MM.1S (cell line): ENCODE measurements around the gene ODAD4.

ENCODE experiments used
- EZH2 ChIP-seq: fragments of 300-600 bp; sonication (generic); optimal IDR thresholded peaks from 2 replicates; pipeline ENCODE3; 2017; ENCODE audit warnings: low read depth, mild to moderate bottlenecking, antibody characterized with exemption, low read length, mixed read lengths
- EZH2phosphoT487 ChIP-seq: fragments of 300-600 bp; sonication (generic); IDR thresholded peaks from 2 replicates; pipeline ENCODE4 v1.6.1; 2018; ENCODE audit warnings: antibody characterized with exemption, low read length
- TF ChIP-seq, protein P1 (sequence below): fragments of 300-600 bp; sonication (generic); IDR thresholded peaks from 2 replicates; pipeline ENCODE4 v1.5.1; 2016; ENCODE audit warnings: antibody characterized with exemption, low read length, mixed read lengths

DNA sequence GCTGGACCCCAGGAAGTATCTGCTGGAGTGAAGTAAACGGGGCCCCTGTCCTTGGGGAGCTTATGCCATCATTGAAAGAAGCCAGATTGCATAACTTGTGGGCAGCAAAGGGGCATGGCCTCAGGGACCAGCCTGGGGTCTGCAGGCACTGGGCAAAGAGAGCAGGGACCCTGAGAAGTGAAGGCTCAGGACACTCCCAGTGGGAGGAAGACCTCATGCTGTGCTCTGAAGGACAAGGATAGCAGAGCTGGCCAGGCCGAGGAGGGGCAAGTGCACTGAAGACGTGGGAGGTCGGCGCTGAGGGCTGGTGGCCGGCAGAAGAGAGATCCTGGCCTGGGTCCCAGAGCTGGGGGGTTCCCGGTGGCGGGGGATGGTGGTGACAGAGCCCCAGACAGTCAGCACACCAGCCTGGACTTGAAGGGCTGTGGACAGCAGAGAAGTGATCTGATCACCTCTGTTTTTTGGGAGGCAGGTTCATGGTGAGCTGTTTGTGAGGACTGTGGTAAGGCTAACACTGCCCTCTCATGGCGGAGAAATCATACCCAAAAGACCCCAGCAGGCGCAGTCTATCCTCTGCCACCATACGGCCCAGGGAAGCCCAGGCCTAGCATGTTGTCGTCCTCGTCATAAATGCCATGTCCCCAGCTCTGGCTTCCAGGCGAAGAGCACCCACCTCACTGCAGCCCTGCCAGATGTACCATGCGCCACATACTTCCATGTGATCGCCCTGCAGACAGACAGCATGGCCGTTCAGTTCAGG, 29.1 kb downstream of the ODAD4 start:
- TF ChIP-seq, protein P1, sequence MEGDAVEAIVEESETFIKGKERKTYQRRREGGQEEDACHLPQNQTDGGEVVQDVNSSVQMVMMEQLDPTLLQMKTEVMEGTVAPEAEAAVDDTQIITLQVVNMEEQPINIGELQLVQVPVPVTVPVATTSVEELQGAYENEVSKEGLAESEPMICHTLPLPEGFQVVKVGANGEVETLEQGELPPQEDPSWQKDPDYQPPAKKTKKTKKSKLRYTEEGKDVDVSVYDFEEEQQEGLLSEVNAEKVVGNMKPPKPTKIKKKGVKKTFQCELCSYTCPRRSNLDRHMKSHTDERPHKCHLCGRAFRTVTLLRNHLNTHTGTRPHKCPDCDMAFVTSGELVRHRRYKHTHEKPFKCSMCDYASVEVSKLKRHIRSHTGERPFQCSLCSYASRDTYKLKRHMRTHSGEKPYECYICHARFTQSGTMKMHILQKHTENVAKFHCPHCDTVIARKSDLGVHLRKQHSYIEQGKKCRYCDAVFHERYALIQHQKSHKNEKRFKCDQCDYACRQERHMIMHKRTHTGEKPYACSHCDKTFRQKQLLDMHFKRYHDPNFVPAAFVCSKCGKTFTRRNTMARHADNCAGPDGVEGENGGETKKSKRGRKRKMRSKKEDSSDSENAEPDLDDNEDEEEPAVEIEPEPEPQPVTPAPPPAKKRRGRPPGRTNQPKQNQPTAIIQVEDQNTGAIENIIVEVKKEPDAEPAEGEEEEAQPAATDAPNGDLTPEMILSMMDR, result peak; percentile 31
- TF ChIP-seq EZH2 (no peak), EZH2phosphoT487 (no peak)
